Stimulated activated memory B cell treated with anti-CD40 and anti-IgM and Interleukin-4, amounts not matched to agents 10 μg/mL and 1 μg/mL and 100 μg/mL, for 72 hours (primary cell): ENCODE data around the gene FBN1.
A peak's percentile ranks its signal among the peaks of the same experiment; 100 is the strongest.

ENCODE experiments used
- ATAC-seq: fragments of 150-1000 bp; cut with Tn5 transposase; 2 replicates; pipeline ENCODE4 v1.10.0; 2021
- H3K27ac Mint-ChIP-seq: one replicate; pipeline ENCODE4 v1.8.0; 2022; ENCODE audit warnings: mild to moderate bottlenecking, mixed read lengths
- H3K27me3 Mint-ChIP-seq: one replicate; pipeline ENCODE4 v1.8.0; 2022; ENCODE audit warnings: mixed read lengths
- H3K36me3 Mint-ChIP-seq: one replicate; pipeline ENCODE4 v1.8.0; 2022; ENCODE audit warnings: mixed read lengths
- H3K4me1 Mint-ChIP-seq: one replicate; pipeline ENCODE4 v1.8.0; 2022; ENCODE audit warnings: mixed read lengths
- H3K4me3 Mint-ChIP-seq: one replicate; pipeline ENCODE4 v1.8.0; 2022; ENCODE audit warnings: mild to moderate bottlenecking, moderate library complexity, mixed read lengths
- H3K9me3 Mint-ChIP-seq: one replicate; pipeline ENCODE4 v1.8.0; 2022; ENCODE audit warnings: mixed read lengths

Gene FBN1

DNA sequence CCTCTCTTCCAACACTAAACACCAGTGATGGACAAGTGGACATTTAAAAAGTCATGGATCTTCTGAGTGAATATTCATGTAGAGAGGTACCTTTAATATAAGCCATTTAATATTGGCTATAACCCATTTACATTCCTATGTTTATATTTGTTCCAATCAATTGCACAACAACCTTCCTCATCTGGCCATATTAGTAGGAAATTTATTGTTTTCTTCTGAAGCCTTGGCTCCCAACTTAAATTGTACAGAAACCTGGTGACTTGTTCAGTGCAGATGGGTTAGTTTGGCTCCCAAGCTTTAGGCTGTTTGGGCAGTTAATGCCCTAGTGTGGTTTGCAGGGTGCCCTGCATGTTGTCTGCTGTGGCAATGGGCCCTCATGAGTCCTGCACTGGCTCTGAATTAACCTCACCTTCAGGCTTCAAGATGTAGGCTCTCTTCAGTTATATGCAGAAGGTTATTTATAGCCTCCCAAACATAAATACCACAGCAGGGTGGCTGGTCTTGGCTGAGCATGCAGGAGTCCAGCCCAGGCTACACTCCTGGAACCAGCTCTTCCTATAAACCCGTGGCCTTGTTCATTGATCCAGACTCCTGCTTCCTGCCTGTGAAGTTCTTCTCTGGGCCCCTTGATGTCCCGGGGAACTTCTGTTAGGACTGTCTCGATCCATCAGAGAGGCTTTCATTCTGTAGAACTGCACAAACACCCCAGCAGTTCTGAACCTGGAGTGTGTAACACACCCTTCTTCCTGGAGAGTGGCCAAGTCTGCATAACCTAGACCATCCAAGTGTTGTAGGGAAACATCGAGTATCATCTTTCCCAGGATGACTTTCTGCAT is 257.3 kb downstream of the FBN1 start:
- Mint-ChIP-seq H3K4me1 (no peaks in the 10 kb centered on the region), H3K27me3 (peaks cover 28% of the 10 kb centered on the region), H3K4me3 (no peak overlapping the region), H3K27ac (no peak overlapping the region), H3K9me3 (no peaks in the 10 kb centered on the region), H3K36me3 (no peaks in the 10 kb centered on the region)
- ATAC-seq = no peak

DNA sequence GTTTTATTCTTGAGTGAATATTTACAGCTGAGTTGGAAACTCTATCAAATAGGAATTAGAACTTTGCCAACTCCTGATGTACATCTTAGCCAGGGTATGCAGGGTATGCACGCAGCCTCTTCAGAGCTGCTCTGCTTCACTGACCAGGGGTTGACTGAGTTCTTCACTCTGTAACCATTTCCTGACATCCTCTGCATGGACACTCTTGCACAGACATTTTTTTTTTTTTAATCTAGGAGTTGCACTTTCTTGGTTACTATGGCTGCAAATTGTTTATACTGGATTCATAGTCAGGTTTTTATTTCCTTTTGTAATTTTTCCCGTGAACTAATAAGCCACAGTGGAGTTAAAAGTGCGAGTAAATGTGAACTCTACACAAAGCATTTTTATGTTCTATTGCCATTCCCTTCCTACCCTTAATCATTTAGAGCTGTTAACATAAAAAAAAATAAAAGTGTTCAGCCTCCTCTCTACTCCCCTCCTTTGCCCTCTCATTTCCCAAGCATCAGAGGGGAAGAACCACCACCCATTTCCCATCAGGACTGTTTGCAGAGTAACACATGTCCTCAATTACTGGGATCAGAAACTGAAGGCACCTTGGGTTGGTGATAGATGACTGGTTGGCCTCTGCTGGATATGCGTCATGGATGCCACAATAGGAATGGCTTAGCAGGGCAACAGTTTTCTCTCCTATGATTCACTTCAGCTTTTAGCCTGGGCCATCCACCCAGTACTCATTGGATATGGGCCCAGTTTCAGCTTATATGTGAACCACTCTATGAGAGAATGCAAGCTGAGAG is 260.3 kb downstream of the FBN1 start:
- H3K36me3 Mint-ChIP-seq = no peaks in the 10 kb centered on the region
- H3K9me3 Mint-ChIP-seq = no peaks in the 10 kb centered on the region
- H3K4me3 Mint-ChIP-seq = no peak overlapping the region
- H3K4me1 Mint-ChIP-seq = no peaks in the 10 kb centered on the region
- no peak for ATAC-seq
- no peak overlapping the region for H3K27ac Mint-ChIP-seq
- H3K27me3 Mint-ChIP-seq = peaks cover 19% of the 10 kb centered on the region

DNA sequence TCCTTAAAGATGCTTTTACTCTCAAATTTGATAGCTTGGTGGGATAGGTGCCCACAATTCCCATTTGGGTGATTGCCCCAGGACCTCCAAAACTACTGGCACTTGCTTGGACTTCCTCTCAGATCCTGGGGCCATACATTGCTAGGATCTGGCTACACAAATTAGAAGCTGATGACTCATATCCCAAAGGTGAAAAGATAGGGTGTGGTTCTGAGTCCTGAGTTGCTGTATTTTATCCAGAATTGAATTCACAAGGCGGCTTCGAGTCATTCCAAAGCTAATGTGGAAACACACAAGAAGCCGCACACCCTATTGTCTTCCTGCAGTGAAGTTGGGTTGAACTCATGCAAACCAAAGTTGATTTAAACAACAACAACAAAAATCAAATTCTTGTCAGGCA is 260.9 kb downstream of the FBN1 start:
- Mint-ChIP-seq H3K4me1 (no peaks in the 10 kb centered on the region), H3K4me3 (no peak overlapping the region), H3K9me3 (no peaks in the 10 kb centered on the region), H3K36me3 (no peaks in the 10 kb centered on the region), H3K27me3 (peaks cover 19% of the 10 kb centered on the region), H3K27ac (no peak overlapping the region)
- ATAC-seq = no peak

DNA sequence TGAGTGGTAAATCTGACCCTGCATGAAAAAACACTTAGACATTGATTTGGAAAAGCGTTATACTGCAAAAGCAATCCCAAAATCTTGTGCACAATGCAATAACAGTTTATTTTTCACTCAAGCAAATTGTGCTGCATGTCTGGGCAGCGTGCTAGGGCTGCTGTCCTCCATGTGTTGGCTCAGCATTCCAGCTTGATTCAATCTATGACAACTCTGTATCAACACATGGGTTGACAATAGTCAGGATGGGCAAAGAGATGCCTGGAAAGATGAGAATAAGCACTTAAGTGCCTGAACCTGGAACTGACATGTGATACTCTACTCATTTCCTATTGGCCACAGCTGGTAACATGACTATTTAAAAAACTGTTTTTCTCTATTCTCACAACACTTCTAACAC is 262.5 kb downstream of the FBN1 start:
- H3K27ac Mint-ChIP-seq = no peak overlapping the region
- no peaks in the 10 kb centered on the region for H3K4me1 Mint-ChIP-seq
- no peaks in the 10 kb centered on the region for H3K36me3 Mint-ChIP-seq
- no peak overlapping the region for H3K4me3 Mint-ChIP-seq
- ATAC-seq = no peak
- no peaks in the 10 kb centered on the region for H3K9me3 Mint-ChIP-seq
- H3K27me3 Mint-ChIP-seq = peaks cover 19% of the 10 kb centered on the region

DNA sequence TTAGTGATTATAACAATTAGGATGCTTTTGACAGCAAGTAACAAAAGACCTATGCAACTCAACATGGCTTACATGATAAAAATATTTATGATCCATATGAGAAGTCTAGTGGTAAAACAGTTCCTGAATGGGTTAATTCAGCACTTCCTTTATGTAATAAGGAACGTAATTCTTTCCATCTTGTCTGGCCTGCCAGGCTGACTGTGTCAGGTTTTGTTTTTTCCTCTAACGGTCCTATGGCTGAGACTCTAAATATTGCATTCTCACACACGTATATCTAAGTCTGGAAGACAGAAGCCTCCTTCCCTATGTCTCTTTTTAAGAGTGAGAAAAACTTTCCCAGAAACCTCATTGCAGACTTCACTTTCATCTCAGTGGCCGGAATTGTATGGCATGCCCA is 263.6 kb downstream of the FBN1 start:
- Mint-ChIP-seq H3K4me1 (no peaks in the 10 kb centered on the region), H3K9me3 (peaks cover 3% of the 10 kb centered on the region), H3K27ac (no peak overlapping the region), H3K27me3 (peaks cover 19% of the 10 kb centered on the region), H3K36me3 (no peaks in the 10 kb centered on the region), H3K4me3 (no peak overlapping the region)
- ATAC-seq = no peak

DNA sequence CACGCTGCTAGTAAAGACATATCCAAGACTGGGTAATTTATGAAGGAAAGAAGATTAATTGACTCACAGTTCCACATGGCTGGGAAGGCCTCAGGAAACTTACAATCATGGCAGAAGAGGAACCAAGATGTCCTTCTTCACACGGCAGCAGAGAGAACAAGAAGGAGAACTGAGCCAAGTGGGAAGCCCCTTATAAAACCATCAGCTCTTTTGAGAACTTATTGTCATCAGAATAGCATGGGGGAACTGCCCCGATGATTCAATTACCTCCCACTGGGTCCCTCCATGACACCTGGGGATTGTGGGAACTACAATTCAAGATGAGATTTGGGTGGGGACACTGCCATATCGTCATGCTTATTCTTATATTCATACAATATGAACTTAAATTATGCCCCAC is 265.3 kb downstream of the FBN1 start:
- no peaks in the 10 kb centered on the region for H3K4me1 Mint-ChIP-seq
- H3K27me3 Mint-ChIP-seq = peaks cover 15% of the 10 kb centered on the region
- no peak overlapping the region for H3K4me3 Mint-ChIP-seq
- no peak overlapping the region for H3K27ac Mint-ChIP-seq
- peaks cover 3% of the 10 kb centered on the region for H3K9me3 Mint-ChIP-seq
- no peaks in the 10 kb centered on the region for H3K36me3 Mint-ChIP-seq
- ATAC-seq = peak; percentile 64

DNA sequence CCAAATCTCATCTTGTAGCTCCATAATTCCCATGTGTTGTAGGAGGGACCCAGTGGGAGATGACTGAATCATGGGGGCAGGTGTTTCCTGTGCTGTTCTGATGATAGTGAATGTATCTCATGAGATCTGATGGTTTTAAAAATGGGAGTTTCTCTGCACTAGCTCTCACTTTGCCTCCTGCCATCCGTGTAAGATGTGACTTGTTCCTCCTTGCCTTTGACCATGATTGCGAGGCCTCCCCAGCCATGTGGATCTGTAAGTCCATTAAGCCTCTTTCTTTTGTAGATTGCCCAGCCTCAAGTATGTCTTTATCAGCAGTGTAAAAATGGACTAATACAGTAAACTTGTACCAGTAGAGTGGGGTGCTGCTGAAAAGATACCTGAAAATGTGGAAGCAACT is 269.7 kb downstream of the FBN1 start:
- ATAC-seq = no peak
- H3K27ac Mint-ChIP-seq = no peak overlapping the region
- H3K4me3 Mint-ChIP-seq = no peak overlapping the region
- H3K36me3 Mint-ChIP-seq = no peaks in the 10 kb centered on the region
- H3K4me1 Mint-ChIP-seq = no peaks in the 10 kb centered on the region
- peaks cover 3% of the 10 kb centered on the region for H3K9me3 Mint-ChIP-seq
- peaks cover 27% of the 10 kb centered on the region for H3K27me3 Mint-ChIP-seq

DNA sequence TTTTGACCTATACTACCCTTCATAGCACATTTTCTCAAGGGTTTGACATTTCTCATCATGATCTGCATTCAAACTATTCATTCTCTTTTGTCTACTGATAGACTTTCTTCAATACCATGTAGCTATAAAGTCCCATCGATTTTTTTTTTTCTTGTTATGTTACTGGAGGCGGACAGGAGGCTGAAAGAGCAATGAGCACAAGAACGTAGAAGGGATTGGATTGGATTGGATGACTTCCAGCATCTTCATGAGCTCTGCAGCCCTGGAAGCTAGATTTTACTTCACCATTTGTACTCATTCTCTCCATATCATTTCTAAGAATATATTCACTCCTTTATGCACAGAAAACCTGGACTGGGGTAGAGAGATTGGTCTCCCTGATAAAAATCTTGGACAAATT is 271.0 kb downstream of the FBN1 start:
- no peak for ATAC-seq
- Mint-ChIP-seq H3K9me3 (peaks cover 3% of the 10 kb centered on the region), H3K27ac (no peak overlapping the region), H3K4me3 (no peak overlapping the region), H3K36me3 (no peaks in the 10 kb centered on the region), H3K4me1 (no peaks in the 10 kb centered on the region), H3K27me3 (peaks cover 27% of the 10 kb centered on the region)

DNA sequence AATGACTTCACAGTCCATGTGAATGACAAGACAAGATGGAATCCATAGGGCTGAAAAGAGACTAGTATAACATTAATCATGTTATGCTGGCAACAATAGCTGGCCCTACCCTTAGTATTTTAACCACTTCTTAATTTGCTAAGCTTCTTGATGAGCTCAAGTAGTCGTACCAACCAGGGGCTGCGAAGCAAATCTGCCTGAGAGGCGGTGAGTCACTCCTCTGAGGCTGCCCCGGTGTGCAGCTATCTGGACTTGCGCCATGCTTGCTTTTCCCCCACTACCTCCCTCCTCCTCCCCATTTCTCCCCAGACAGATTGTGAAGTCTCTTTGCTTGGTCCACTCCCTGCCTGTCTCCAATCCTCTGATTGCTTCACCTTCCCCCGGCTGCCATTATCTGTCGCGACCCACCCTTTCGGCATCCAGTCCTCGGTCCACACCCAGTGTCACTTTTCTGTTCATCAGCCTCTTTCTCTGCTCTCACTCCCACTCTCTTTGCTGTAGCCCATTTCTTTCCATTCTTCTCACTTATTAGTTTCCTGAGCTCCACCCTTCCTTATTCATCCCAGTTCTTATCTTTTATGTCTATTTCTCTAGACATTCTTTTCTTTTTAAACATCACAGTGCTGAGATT is 271.6 kb downstream of the FBN1 start:
- Mint-ChIP-seq H3K27me3 (peaks cover 27% of the 10 kb centered on the region), H3K36me3 (no peaks in the 10 kb centered on the region)
- no peak for ATAC-seq

DNA sequence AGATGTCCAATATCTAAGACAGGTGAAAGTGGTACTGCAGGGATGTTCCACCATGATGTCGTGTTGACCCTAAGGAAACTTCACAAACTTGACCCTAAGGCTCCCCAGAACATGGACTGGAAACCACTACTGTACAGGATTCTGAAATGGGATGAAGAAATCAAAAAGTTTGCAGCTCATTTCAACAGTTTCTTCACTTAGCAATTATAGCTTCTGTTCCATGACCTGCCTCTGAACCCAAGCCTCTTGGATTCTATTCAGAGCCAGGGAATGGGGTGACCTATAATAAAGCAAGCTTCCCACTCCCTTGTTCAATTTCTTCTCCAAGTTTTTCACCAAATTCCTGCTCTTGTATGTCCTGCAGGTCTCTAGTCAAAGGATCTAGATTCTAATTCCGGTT is 273.5 kb downstream of the FBN1 start:
- Mint-ChIP-seq H3K36me3 (no peaks in the 10 kb centered on the region), H3K9me3 (no peaks in the 10 kb centered on the region), H3K4me3 (no peak overlapping the region), H3K4me1 (no peaks in the 10 kb centered on the region), H3K27ac (no peak overlapping the region), H3K27me3 (peaks cover 27% of the 10 kb centered on the region)
- no peak for ATAC-seq

More for the DNA sequence above, 271.6 kb downstream of the FBN1 start:
- Mint-ChIP-seq H3K27ac (no peak overlapping the region), H3K4me1 (no peaks in the 10 kb centered on the region), H3K9me3 (peaks cover 3% of the 10 kb centered on the region), H3K4me3 (no peak overlapping the region)

DNA sequence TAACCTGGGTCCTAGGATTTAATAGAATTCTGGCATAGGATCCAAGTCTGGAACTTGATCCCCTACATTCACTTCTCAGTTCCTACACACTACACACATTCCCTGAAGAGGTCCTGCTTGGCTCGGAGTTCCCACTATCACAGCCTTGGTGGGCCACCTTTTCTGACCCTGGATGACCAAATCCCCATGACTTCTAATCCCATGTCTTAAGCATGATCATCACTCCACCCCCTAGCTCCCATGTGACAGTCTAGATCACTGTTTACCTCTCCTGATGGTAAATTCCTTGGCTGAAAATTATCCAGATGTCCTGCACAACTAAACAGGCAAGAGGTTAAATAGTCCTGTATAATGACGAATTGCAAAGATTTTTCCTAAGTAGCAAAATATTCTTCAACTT is 274.0 kb downstream of the FBN1 start:
- no peak for ATAC-seq
- Mint-ChIP-seq H3K27ac (no peak overlapping the region), H3K4me3 (no peak overlapping the region), H3K4me1 (no peaks in the 10 kb centered on the region), H3K36me3 (no peaks in the 10 kb centered on the region), H3K9me3 (no peaks in the 10 kb centered on the region), H3K27me3 (peaks cover 27% of the 10 kb centered on the region)

DNA sequence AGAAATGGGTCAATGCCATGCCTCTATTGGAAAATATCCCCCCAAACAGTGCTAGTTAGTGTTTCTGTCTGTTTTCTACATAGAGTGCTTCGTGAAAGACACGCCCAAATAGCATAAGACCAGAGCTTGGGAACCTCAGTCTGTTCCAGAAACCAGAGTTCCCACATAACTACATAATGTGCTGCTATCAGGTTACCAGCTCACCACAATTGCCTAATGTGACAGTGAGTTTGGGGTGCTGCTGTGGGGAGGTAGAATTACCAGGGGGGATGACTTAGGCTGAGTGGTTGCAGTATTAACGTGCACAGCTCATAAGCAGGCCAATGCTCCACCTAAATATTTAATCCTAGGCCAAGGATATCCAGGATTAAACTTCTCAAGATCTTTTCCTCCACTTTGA is 275.0 kb downstream of the FBN1 start:
- Mint-ChIP-seq H3K4me3 (no peak overlapping the region), H3K27ac (no peak overlapping the region), H3K9me3 (no peaks in the 10 kb centered on the region), H3K36me3 (no peaks in the 10 kb centered on the region), H3K4me1 (no peaks in the 10 kb centered on the region), H3K27me3 (peaks cover 18% of the 10 kb centered on the region)
- no peak for ATAC-seq

DNA sequence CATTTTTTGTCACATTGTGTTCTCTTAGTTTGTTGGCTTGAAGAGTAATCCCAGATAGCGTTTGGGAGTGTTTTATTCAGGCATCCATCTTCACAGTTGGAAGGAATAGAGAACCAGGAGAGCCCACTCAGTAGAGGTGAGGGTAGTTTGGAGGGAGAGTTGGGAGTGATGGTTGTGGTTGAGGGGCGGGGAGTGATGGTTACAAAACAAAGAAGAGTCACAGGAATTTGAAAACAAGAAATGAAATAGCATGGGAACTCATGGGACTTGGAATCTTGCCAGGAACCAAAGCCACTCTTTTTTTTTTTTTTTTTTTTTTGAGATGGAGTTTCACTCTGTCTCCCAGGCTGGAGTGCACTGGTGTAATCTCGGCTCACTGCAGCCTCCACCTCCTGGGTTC is 278.0 kb downstream of the FBN1 start:
- ATAC-seq = no peak
- H3K36me3 Mint-ChIP-seq = no peaks in the 10 kb centered on the region
- H3K4me1 Mint-ChIP-seq = no peaks in the 10 kb centered on the region
- H3K9me3 Mint-ChIP-seq = no peaks in the 10 kb centered on the region
- H3K27me3 Mint-ChIP-seq = no peaks in the 10 kb centered on the region
- H3K27ac Mint-ChIP-seq = no peak overlapping the region
- no peak overlapping the region for H3K4me3 Mint-ChIP-seq

DNA sequence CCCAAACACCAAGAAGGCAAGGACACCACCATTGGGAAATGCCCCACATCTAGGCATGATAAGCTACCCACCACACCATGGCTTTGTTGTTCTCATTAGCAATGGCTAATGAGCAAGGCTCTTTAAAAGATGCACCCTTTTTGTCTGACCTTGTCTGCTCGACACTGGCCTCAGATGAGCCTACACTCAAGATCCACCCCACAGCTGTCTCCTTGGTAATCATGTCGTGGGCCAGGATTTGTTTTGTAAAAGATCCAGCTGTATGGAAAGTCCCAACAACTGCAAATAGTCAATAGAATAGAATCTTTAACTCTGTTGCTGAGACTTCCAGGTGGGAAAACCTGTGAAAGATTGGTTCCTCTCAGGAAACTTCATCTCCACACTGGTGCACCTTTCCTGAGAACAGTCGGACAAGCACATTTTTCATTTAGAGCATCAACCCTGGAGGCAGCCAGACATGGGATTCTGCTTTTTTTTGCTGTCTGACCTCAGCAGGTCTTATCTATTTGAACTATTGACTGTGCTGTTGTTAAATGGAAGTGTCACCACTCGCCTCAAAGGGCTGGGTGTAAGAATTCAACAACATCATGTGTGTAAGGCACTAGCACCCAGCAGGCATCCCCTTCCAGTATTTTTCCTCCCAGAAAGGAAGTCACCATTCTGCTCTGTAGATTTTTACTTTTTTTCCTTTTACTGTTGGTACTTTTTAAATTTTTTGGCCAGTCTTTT is 278.8 kb downstream of the FBN1 start:
- peak; percentile 20 for ATAC-seq
- Mint-ChIP-seq H3K27ac (no peak overlapping the region), H3K4me1 (no peaks in the 10 kb centered on the region), H3K4me3 (no peak overlapping the region), H3K9me3 (peaks cover 3% of the 10 kb centered on the region), H3K36me3 (no peaks in the 10 kb centered on the region), H3K27me3 (no peaks in the 10 kb centered on the region)

DNA sequence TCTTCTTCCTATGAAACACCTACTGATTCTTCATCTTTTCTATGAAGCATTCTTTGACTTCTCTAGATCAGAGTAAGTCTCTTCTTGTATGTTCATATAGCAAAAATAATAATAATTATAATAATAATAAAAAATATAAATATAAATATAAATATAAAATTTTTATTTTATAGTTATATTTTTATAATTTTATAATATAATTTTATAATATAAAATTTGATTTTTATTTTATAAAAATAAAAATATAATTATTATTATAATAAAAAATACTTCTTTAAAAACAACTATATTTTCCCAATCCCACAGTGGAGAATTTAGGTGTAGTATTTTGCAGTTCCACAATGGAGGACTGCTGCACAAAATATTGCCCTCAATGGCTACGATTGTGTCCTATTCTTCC is 279.9 kb downstream of the FBN1 start:
- H3K4me1 Mint-ChIP-seq = no peaks in the 10 kb centered on the region
- H3K27ac Mint-ChIP-seq = no peak overlapping the region
- no peak overlapping the region for H3K4me3 Mint-ChIP-seq
- ATAC-seq = no peak
- H3K27me3 Mint-ChIP-seq = no peaks in the 10 kb centered on the region
- H3K9me3 Mint-ChIP-seq = peaks cover 6% of the 10 kb centered on the region
- no peaks in the 10 kb centered on the region for H3K36me3 Mint-ChIP-seq
